Measurements from ENCODE around the gene LCN9.

DNA sequence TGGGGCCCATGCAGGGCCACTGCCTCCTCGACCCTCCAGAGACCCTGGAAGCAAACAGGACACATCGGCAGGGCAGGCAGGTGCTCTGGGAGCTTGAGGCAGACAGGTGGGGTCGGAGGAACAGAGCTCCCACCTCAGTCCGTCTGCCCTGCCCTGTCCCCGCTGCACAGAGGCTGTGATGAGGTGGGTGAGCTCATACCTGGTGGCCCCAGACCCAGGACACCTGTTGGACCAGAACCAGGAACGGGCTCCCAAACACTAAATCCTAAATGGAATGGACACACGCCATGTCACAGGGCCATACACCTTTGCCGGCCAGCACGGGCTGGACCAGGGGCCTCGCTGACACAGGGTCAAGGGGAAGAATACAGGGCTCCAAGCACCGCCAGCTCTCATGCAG is 30.7 kb downstream of the LCN9 start:
- TF ChIP-seq, protein P1, sequence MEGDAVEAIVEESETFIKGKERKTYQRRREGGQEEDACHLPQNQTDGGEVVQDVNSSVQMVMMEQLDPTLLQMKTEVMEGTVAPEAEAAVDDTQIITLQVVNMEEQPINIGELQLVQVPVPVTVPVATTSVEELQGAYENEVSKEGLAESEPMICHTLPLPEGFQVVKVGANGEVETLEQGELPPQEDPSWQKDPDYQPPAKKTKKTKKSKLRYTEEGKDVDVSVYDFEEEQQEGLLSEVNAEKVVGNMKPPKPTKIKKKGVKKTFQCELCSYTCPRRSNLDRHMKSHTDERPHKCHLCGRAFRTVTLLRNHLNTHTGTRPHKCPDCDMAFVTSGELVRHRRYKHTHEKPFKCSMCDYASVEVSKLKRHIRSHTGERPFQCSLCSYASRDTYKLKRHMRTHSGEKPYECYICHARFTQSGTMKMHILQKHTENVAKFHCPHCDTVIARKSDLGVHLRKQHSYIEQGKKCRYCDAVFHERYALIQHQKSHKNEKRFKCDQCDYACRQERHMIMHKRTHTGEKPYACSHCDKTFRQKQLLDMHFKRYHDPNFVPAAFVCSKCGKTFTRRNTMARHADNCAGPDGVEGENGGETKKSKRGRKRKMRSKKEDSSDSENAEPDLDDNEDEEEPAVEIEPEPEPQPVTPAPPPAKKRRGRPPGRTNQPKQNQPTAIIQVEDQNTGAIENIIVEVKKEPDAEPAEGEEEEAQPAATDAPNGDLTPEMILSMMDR (IDR thresholded peaks at IDR 0.05; ENCODE audit: insufficient read depth, low read length): no peak
- TF ChIP-seq, protein P2, sequence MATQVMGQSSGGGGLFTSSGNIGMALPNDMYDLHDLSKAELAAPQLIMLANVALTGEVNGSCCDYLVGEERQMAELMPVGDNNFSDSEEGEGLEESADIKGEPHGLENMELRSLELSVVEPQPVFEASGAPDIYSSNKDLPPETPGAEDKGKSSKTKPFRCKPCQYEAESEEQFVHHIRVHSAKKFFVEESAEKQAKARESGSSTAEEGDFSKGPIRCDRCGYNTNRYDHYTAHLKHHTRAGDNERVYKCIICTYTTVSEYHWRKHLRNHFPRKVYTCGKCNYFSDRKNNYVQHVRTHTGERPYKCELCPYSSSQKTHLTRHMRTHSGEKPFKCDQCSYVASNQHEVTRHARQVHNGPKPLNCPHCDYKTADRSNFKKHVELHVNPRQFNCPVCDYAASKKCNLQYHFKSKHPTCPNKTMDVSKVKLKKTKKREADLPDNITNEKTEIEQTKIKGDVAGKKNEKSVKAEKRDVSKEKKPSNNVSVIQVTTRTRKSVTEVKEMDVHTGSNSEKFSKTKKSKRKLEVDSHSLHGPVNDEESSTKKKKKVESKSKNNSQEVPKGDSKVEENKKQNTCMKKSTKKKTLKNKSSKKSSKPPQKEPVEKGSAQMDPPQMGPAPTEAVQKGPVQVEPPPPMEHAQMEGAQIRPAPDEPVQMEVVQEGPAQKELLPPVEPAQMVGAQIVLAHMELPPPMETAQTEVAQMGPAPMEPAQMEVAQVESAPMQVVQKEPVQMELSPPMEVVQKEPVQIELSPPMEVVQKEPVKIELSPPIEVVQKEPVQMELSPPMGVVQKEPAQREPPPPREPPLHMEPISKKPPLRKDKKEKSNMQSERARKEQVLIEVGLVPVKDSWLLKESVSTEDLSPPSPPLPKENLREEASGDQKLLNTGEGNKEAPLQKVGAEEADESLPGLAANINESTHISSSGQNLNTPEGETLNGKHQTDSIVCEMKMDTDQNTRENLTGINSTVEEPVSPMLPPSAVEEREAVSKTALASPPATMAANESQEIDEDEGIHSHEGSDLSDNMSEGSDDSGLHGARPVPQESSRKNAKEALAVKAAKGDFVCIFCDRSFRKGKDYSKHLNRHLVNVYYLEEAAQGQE (IDR thresholded peaks at IDR 0.05; ENCODE audit: insufficient replicate concordance, low read depth): no peak
- TF ChIP-seq GABPA (IDR thresholded peaks at IDR 0.05; ENCODE audit: low read depth): no peak
- TF ChIP-seq SPI1 (IDR thresholded peaks at IDR 0.05; ENCODE audit: borderline replicate concordance, low read depth): no peak

Measured in HL-60 (cell line).